HG03469 (cell line): ENCODE results near the gene KCNK13.
"Not testable (repeated sequence)": the region's sequence is repeated elsewhere in the genome, so short reads cannot be mapped to it uniquely, and the experiment has no call there.

ENCODE experiments used
- ATAC-seq: cut with Tn5 transposase; IDR thresholded peaks from one replicate; pipeline ENCODE4 v1.9.1; 2021; ENCODE audit warnings: mild to moderate bottlenecking, moderate library complexity, moderate number of reproducible peaks; ENCODE audit not compliant: unreplicated experiment

KCNK13 gene

GRCh38 chr14:90060312-90060964 lies 1.4 kb upstream of the KCNK13 start:
- no peak for ATAC-seq

GRCh38 chr14:90060965-90061684 lies 669 bp upstream of the KCNK13 start:
- no peak for ATAC-seq

DNA sequence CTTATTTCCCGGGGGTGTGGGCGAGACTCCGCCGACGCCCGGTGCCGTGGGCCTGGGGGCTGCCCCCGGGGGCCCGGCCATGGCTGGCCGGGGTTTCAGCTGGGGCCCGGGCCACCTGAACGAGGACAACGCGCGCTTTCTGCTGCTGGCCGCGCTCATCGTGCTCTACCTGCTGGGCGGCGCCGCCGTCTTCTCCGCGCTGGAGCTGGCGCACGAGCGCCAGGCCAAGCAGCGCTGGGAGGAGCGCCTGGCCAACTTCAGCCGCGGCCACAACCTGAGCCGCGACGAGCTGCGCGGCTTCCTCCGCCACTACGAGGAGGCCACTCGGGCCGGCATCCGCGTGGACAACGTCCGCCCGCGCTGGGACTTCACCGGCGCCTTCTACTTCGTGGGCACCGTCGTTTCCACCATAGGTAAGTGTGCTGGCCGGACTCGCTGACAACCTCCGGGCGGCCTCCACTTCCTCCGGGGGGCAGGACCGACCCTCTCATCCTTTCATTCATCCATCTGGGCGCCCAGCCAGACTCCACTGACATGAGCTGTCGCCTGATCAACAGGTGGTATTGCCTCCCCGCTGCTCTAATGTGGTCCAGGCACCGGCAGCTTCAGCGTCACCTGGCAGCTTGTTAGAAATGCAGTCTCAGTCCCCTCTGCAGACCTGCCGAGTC lies 467 bp downstream of the KCNK13 start:
- ATAC-seq, result no peak

- no peak for ATAC-seq
These were observed 1.2 kb downstream of the KCNK13 start for GRCh38 chr14:90062822-90063539.

DNA sequence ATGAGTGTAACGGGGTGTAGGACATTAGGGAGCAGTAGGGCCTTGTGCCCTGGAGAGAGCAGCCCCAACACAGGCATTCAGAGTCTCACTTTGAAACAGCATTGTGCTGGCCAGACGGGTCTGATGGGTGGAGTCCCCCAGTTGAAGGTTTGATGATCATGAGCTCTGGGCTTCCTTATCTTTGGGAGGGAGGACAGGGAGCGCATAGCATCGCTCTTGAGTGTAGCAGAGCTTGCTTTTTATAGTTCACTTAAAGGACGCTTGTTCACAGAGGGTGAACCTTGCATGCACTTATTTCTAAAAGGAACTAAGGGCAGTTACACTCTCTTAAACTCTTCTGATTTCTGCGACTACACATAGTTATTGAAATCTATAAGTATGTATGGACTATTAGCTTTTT lies 10.6 kb downstream of the KCNK13 start:
- no peak for ATAC-seq

DNA sequence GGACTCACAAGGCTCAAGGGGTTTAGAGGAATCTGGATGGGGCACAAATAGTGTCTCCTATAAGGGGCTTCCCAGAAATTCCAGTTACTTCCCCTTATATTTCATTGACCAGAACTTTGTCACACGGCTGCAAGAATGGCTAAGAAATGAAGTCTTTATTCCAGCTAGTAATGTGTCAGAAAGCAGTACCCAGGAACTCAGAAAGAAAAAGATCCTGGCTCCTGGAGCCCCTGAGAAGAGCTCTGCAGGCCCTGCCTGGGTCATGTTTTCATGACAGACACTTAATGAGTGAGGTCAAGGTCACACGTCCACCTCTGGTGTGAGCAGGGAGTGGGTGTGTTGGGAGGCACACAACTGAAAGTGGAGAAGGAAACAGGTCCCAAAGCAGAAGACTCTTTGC lies 17.8 kb downstream of the KCNK13 start:
- no peak for ATAC-seq

DNA sequence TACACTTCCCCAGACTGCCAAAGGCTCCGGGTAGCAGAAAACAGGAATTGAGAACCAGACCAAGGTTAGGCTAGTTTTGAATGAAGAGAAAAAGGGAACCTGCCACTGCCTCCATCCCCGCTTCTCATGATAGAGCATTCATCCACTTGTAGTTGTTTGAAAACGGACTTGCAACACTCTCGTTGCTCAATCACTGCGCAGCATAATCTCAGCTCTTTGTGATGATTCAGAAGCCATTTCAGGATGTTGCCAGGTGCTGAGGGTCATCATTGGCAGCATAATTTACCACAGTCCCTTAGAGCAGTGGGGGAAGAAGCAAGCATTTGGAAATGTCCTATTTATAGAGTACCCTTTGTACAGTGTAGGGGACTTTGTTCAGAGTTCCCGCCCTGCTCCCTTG lies 25.6 kb downstream of the KCNK13 start:
- ATAC-seq, result no peak

- ATAC-seq, result no peak
These were observed 26.4 kb downstream of the KCNK13 start for GRCh38 chr14:90088176-90088575.

DNA sequence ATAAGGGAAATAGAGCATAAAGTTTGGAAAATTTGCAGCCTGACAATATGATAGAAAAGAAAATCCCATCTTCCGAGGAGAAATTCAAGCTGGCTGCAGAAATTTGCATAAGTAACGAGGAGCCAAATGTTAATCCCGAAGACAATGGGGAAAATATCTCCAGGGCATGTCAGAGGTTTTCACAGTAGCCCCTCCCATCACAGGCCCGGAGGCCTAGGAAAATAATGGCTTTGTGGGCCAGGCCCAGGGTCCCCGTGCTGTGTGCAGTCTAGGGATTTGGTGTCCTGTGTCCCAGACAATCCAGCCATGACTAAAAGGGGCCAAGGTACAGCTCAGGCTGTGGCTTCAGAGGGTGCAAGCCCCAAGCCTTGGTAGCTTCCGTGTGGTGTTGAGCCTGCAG lies 27.7 kb downstream of the KCNK13 start:
- ATAC-seq, result not testable (repeated sequence)

GRCh38 chr14:90091393-90091792 lies 29.6 kb downstream of the KCNK13 start:
- no peak for ATAC-seq

DNA sequence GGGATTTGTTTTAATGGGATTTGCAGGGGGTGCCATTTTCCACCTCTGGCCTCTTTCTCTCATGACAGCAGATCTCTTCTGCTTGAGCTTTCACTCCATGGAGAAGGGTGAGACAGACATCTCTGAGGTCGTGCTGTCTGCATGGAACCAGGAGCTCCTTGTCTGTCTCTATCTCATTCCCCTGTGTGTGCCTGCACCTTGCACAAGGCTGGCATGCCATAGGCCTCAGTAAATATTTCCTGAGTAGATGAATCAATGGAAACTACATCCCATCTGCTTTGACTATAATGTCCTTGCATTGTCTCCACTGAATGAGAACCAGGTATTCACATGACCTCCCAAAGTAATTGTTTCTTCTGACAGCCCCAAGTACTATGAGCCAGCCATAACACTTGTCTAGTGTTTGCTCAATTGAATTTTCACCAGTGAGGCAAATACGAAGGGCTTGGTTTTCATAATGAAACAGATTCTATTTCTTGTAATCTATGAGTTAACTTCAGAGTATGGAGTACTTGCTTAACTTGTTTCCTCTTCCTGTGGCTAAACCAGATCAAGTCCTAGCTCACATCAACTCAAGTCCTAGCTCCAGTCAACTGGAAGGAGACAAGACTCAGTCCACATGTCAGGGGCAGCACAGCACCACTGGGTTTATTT lies 32.3 kb downstream of the KCNK13 start:
- no peak for ATAC-seq

DNA sequence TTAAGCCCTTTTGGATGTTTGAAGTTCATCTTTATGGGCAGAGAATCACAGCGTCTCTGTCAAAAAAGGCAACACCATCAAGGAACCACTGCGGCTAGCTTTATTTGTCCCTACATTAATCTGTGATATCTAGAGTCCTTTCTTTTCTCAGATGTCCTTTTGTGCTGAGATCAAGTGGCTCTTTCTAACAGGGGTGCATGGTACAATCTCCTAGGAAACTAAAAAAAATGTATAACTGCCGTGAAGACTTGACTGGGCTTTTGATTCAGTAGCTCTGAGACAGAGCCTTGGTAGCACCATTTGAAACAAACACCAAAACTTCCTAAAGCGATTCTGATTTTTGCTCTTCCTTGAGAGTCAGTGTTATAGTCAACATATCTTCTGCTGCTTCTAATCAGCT lies 33.3 kb downstream of the KCNK13 start:
- ATAC-seq, result no peak

GRCh38 chr14:90096566-90096965 lies 34.8 kb downstream of the KCNK13 start:
- no peak for ATAC-seq

- no peak for ATAC-seq
These were observed 42.0 kb downstream of the KCNK13 start for GRCh38 chr14:90103808-90104207.

DNA sequence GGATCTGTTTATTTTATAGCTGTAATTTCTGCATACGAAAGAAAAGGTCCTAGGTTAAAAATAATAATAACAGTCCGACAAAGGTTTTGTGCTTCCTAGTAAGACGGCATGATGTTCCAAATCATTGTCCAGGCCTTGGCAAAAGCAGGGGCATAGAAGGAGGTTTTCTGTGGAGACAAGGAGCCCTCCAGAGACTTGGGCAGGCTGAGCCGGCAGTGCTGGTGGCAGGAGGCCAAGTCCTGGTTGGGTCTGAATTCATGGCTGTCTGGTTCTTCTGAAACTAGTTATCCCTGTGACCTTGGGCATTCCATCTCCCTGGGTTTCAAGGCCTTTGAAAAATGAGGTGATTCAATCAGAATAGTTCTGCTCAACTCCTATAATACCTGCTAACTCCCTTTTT lies 44.0 kb downstream of the KCNK13 start:
- no peak for ATAC-seq

- ATAC-seq, result no peak
These were observed 46.0 kb downstream of the KCNK13 start for GRCh38 chr14:90107789-90108188.

DNA sequence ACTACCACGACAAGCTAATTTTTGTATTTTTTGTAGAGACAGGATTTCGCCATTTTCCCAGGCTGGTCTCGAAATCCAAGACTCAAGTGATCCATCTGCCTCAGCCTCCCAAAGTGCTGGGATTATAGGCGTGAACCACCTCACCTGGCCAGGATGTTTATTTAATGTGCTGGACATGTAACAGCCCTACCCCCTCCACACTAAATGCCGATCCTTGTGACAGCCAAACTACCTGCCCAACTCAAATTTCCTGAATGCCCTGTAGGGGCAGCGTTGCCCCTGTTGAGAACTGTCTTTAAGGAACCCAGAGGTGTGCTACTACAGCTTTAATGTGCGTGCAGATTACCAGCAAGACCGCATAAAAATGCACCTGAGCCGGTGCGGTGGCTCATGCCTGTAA lies 48.1 kb downstream of the KCNK13 start:
- no peak for ATAC-seq

DNA sequence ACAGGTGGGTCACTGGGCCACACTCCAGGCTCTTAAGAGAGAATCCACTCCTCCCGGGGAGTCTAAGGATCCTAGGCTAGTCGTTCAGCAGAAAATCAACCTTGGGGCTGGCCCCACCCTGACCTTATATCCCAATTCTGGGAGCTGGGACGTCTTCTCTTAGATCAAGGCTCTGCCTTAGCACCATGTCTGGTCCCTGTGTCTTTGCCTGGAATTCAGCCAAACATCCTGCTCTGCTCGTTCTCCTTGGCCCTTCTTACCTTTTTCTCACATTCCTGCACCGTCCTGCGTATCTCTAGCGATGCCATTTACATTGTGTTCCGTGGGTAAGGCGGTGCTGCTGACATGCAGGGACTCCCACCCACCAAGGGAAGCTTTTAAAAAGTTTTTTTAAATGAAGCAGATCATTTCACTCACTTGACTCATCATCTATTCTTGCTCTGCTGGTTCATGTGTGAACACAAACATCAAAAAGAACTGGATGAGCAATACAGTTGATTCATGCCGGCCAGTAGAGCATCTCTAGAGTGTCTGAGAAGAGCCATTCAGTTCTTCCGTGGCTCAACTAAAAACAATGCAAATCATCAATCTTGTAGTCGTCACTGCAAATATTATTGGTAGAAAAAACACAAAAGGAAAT lies 50.2 kb downstream of the KCNK13 start:
- no peak for ATAC-seq

DNA sequence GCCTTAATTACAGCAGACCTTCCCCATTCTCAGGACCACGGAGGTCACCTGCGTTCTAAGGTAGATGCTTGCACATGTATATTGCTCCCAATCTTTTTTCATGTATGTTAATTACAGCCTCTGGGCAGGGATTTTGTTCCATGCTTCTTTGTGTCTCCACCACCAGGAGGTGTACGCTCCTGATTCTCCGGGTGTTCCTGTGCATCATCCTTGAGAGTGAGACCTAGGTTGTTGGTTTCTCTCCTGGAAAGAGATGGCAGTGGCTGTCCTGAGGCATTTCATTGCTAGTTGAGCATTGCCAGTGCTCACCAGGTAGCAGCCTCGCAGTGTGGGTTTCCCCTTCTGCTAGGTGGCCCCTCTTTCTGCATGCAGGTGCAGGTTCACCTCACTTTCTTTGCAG lies 52.8 kb downstream of the KCNK13 start:
- no peak for ATAC-seq

DNA sequence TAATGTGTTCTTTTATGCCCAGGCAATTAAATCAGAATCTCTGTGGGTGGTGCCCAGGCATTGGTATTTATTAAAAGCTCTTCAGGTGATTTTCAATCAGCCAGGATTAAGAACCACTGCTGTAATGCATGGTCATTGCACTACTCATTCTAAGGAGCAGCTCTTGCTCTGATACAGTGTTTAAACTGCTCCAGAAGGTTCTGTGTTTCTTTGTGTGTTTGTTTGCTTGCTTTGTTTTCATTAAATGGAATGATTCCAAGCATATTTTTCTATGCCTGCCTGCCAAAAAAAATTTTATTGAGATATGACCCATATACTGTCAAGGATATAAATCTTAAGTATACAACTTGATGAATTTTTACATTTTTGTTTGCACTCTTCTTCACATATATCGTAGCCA lies 54.0 kb downstream of the KCNK13 start:
- ATAC-seq, result no peak

GRCh38 chr14:90116444-90116843 lies 54.6 kb downstream of the KCNK13 start:
- ATAC-seq, result no peak
